ENCODE results near the gene MBP.
"Not testable (repeated sequence)": the region's sequence is repeated elsewhere in the genome, so short reads cannot be mapped to it uniquely, and the experiment has no call there.

The MBP gene

DNA sequence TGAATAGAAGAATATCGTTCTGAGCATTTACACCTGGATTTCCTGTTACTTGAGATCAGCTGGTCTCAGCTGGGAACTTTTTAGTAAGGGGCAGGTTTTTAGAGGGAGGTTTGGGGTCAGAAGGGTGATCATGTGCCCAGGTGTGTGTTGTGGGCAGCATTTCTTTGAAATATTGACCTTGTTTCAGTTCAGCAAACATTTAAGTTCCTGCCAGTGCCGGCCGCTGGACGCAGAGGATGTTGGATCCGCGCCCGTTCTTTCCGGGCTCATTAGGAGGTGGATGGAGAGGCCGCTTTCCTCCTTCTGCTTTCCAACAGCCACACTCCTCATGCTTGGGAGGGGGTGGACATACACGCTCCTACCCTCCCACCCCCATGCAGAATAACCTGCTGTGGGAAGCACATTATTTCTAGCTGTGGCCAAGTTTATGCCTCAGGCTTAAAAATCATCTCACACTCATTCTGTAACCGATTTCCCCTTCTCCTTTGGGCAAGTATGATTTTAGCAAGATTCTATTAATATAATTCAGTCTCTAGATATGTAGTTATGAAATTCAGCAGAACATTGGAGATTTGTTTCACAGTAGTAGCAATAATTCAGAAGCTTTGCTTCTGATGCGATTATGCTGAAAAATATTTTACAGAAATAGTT, 178.9 kb downstream of the MBP start:
- DNase-seq (ENCODE audit: extremely low spot score): no peak
- CTCF ChIA-PET: no interaction called here
- POLR2A ChIA-PET: no interaction called here
- TF ChIP-seq FOXK2 (IDR thresholded peaks at IDR 0.05): no peak

DNA sequence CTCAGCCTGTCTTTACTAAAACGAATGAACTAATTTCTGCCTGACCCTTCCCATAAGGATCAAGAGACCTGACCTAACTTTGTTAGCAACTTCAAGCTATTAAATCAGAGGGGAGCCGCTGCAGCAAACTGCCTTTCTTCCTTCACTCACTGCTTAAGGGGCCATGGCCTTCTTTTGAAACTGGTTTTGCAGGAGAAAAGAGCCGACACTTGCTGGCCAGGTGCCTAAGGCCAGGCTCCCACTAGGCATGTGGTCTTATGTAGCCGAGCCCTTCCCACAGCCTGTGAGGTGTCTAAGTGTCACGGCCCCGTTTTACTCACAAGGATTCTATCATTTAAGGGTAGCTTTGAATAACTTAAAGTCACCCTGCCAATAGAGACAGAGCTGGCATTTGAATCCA, 179.4 kb downstream of the MBP start:
- POLR2A ChIA-PET: no interaction called here
- TF ChIP-seq L3MBTL2 (conservative IDR thresholded peaks at IDR 0.05) (no peak), FOXK2 (IDR thresholded peaks at IDR 0.05) (no peak), CTBP1 (IDR thresholded peaks at IDR 0.05; ENCODE audit: borderline replicate concordance) (no peak), ELF4 (IDR thresholded peaks at IDR 0.05) (no peak), FOXM1 (IDR thresholded peaks at IDR 0.05; ENCODE audit: borderline replicate concordance) (no peak), SUZ12 (IDR thresholded peaks at IDR 0.05) (no peak), ZNF384 (IDR thresholded peaks at IDR 0.05) (no peak), HDGF (IDR thresholded peaks at IDR 0.05; ENCODE audit: borderline replicate concordance) (no peak), LEF1 (IDR thresholded peaks at IDR 0.05; ENCODE audit: borderline replicate concordance) (no peak), TARDBP (IDR thresholded peaks at IDR 0.05) (no peak), BHLHE40 (IDR thresholded peaks at IDR 0.05; ENCODE audit: borderline replicate concordance) (no peak), NFRKB (IDR thresholded peaks at IDR 0.05) (no peak), ARNT (IDR thresholded peaks at IDR 0.05) (no peak), FOXA1 (IDR thresholded peaks at IDR 0.05) (no peak), SP1 (IDR thresholded peaks at IDR 0.05) (no peak)
- TF ChIP-seq, protein P1, sequence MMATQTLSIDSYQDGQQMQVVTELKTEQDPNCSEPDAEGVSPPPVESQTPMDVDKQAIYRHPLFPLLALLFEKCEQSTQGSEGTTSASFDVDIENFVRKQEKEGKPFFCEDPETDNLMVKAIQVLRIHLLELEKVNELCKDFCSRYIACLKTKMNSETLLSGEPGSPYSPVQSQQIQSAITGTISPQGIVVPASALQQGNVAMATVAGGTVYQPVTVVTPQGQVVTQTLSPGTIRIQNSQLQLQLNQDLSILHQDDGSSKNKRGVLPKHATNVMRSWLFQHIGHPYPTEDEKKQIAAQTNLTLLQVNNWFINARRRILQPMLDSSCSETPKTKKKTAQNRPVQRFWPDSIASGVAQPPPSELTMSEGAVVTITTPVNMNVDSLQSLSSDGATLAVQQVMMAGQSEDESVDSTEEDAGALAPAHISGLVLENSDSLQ (IDR thresholded peaks at IDR 0.05): no peak
- no peak for DNase-seq (ENCODE audit: extremely low spot score)
- CTCF ChIA-PET: interaction anchor here (0.5 kb wide), 1 partner anchor 150 kb away, joined by 3 read pairs; no protein-coding TSS in a partner anchor

DNA sequence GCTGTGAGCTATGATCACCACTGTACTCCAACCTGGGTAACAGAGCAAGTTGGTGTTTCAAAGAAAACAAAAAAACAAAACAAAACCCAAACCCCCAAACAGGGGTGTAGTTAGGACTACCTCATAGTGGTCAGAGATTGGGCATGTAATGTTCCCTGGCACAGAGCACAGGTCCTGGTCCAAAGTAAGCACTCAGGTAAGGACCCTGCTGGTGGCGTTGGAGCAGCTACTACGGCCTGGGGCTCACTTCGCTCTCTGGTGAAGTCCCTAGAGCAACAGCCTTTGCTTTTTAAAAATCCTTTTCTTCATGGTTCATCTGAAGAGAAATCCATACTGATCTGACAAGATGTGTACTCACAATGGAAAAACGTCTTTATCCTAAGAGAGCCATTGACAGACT, 179.8 kb downstream of the MBP start:
- no peak for DNase-seq (ENCODE audit: extremely low spot score)
- CTCF ChIA-PET: interaction anchor here (0.5 kb wide), 1 partner anchor 149 kb away, joined by 3 read pairs; no protein-coding TSS in a partner anchor

DNA sequence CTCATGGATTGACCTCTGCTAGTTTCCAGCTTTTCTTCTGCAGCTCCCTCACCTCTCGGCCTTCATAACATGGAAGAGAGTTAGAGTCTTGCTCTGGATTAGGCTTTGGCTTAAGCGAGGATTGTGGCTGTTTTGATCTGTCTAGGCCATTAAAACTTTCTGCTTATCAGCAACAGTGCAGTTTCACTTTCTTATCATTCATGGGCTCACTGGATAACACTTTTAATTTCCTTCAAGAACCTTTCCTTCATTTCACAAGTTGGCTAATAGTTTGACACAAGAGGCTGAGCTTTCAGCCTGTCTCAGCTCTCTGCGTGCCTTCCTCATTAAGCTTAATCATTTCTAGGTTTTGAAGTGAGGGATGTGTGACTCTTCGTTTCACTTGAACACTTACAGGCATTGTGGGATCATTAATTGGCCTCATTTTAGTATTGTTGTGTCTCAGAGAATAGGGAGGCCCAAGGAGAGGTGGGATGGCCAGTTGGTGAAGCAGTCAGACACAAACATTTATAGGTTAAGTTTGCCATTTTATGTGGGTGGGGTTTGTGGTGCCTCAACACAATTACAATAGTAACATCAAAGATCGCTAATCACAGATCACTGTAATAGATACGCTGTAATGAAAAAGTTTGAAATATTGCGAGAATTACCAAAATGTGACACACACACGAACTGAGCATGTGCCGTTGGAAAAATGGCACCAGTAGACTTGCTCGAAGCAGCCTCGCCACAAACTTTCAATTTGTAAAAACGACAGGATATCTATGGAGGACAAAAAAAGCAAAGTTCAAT, 180.9 kb downstream of the MBP start:
- DNase-seq (ENCODE audit: extremely low spot score): no peak
- ChIA-PET CTCF (no interaction called here), POLR2A (no interaction called here)
- TF ChIP-seq FOXK2 (IDR thresholded peaks at IDR 0.05) (no peak), FOXA1 (IDR thresholded peaks at IDR 0.05) (no peak), CTBP1 (IDR thresholded peaks at IDR 0.05; ENCODE audit: borderline replicate concordance) (no peak), L3MBTL2 (conservative IDR thresholded peaks at IDR 0.05) (no peak), BHLHE40 (IDR thresholded peaks at IDR 0.05; ENCODE audit: borderline replicate concordance) (no peak), HDGF (IDR thresholded peaks at IDR 0.05; ENCODE audit: borderline replicate concordance) (no peak), FOXM1 (IDR thresholded peaks at IDR 0.05; ENCODE audit: borderline replicate concordance) (no peak), NFRKB (IDR thresholded peaks at IDR 0.05) (no peak), ZNF384 (IDR thresholded peaks at IDR 0.05) (no peak), SP1 (IDR thresholded peaks at IDR 0.05) (no peak), LEF1 (IDR thresholded peaks at IDR 0.05; ENCODE audit: borderline replicate concordance) (no peak), ARNT (IDR thresholded peaks at IDR 0.05) (no peak), ELF4 (IDR thresholded peaks at IDR 0.05) (no peak), TARDBP (IDR thresholded peaks at IDR 0.05) (no peak)
- TF ChIP-seq, protein P1 (IDR thresholded peaks at IDR 0.05): no peak

More for the DNA sequence above, 179.8 kb downstream of the MBP start:
- TF ChIP-seq ARNT (IDR thresholded peaks at IDR 0.05): no peak
- no peak for TF ChIP-seq ZNF384 (IDR thresholded peaks at IDR 0.05)
- POLR2A ChIA-PET: no interaction called here

DNA sequence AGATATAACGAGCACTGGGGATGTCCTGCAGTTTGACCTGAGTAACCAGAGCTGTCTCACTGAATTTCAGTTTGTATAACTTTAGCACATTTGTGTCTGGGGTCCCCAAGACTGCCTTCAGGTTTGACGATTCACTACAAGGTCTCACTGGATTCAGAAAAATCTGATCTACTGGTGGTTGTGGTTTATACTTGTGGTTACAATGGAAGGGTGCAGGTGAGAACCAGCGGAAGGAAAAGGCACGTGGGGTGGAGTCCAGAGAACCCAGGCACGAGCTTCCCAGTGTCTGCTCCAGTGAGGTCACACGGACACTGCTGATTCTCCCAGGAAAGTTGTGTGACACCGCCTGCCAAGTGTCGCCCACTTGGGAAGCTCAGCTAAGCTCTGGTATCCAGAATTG, 184.2 kb downstream of the MBP start:
- TF ChIP-seq BHLHE40 (IDR thresholded peaks at IDR 0.05; ENCODE audit: borderline replicate concordance) (no peak), ARNT (IDR thresholded peaks at IDR 0.05) (no peak), ZNF384 (IDR thresholded peaks at IDR 0.05) (no peak), FOXA1 (IDR thresholded peaks at IDR 0.05) (no peak), CTBP1 (IDR thresholded peaks at IDR 0.05; ENCODE audit: borderline replicate concordance) (no peak), TARDBP (IDR thresholded peaks at IDR 0.05) (no peak), NFRKB (IDR thresholded peaks at IDR 0.05) (no peak), LEF1 (IDR thresholded peaks at IDR 0.05; ENCODE audit: borderline replicate concordance) (no peak), FOXM1 (IDR thresholded peaks at IDR 0.05; ENCODE audit: borderline replicate concordance) (no peak), SUZ12 (IDR thresholded peaks at IDR 0.05) (no peak), ELF4 (IDR thresholded peaks at IDR 0.05) (no peak), SP1 (IDR thresholded peaks at IDR 0.05) (no peak)
- TF ChIP-seq, protein P1 (IDR thresholded peaks at IDR 0.05): no peak
- ChIA-PET CTCF (no interaction called here), POLR2A (no interaction called here)
- no peak for DNase-seq (ENCODE audit: extremely low spot score)

DNA sequence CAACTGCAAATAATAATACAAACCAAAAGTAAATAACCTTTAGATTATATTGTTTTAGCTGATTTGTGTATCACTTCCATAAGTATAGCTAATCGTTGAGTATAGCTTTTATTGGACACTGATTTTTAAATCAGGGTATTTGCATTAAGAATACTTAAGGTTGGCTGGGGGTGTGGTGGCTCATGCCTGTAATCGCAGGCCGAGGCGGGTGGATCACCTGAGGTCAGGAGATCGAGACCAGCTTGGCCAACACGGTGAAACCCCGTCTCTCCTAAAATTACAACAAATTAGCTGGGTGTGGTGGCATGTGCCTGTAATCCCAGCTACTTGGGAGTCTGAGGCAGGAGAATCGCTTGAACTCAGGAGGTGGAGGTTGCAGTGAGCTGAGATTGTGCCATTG, 188.2 kb downstream of the MBP start:
- CTCF ChIA-PET; DNase-seq (ENCODE audit: extremely low spot score); POLR2A ChIA-PET: not testable (repeated sequence)
